GM12801 (cell line): ENCODE results near the gene SLC2A8.

Experiments used
- TF ChIP-seq, protein P1 (sequence below): IDR thresholded peaks from one replicate; pipeline ENCODE4 v1.5.1; 2011; ENCODE audit warnings: control low read depth; ENCODE audit not compliant: insufficient read length; ENCODE audit errors: extremely low read depth

SLC2A8 gene

DNA sequence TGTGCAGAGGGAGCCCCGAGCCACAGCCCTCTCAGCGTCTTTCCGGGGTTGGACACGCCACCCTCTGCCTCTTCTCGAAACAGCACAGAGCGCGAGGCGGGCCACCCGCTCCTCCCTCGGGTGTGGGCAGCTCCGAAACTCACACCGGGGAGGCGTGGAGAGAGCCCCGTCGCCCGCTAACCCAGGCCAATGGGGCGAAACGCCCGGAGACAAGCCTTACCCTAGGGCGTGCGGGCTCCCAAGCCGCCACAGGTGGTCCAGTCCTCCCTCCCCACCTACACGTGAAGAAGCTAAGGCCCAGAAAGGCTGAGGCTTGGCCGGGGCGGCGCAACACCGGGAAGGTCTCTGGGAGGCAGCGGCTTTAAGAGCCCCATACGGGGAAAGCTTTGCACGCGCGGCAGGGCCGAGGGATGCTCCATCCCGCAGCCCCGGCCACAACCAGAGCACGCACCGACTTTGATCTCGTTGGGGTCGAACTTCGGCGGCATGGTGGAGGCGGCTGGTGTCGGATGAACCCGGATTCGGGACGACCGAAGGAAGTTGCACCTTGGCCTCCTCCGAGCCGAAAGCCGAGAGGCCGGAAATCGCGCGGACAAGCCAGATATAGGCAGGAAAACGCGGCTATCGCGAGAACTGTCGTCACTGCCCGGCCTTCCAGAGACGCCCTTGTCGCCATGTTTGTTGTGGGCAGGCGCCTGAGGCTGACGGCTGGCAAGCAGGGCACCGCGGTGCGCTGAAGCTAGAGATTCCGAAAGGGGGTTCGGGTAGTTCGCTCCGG lies 54.0 kb downstream of the SLC2A8 start, which contains the start of the genes LRSAM1 and RPL12:
Gene LRSAM1, plus strand, starts transcription at position 681 of the 778 bp plus-strand sequence. CDS start 3,018 bp downstream, outside the sequence.
Gene RPL12, minus strand, starts transcription at position 577 of the 778 bp plus-strand sequence. Its CDS starts 89 bp downstream, at position 488.
- TF ChIP-seq, protein P1, sequence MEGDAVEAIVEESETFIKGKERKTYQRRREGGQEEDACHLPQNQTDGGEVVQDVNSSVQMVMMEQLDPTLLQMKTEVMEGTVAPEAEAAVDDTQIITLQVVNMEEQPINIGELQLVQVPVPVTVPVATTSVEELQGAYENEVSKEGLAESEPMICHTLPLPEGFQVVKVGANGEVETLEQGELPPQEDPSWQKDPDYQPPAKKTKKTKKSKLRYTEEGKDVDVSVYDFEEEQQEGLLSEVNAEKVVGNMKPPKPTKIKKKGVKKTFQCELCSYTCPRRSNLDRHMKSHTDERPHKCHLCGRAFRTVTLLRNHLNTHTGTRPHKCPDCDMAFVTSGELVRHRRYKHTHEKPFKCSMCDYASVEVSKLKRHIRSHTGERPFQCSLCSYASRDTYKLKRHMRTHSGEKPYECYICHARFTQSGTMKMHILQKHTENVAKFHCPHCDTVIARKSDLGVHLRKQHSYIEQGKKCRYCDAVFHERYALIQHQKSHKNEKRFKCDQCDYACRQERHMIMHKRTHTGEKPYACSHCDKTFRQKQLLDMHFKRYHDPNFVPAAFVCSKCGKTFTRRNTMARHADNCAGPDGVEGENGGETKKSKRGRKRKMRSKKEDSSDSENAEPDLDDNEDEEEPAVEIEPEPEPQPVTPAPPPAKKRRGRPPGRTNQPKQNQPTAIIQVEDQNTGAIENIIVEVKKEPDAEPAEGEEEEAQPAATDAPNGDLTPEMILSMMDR: no peak

DNA sequence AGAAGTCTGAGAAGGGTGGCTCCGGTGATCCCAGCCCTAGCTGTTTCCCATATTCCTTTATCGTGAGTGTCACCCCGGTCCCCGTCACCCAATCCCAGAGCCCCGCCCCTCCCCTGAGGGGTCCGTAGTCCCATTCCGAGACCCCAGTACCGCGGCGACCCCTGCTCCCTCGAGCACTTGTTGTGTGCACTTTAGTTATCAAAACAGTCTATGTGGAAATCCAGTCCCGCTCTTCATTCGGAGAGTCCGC lies 54.6 kb downstream of the SLC2A8 start:
- TF ChIP-seq, protein P1: no peak

DNA sequence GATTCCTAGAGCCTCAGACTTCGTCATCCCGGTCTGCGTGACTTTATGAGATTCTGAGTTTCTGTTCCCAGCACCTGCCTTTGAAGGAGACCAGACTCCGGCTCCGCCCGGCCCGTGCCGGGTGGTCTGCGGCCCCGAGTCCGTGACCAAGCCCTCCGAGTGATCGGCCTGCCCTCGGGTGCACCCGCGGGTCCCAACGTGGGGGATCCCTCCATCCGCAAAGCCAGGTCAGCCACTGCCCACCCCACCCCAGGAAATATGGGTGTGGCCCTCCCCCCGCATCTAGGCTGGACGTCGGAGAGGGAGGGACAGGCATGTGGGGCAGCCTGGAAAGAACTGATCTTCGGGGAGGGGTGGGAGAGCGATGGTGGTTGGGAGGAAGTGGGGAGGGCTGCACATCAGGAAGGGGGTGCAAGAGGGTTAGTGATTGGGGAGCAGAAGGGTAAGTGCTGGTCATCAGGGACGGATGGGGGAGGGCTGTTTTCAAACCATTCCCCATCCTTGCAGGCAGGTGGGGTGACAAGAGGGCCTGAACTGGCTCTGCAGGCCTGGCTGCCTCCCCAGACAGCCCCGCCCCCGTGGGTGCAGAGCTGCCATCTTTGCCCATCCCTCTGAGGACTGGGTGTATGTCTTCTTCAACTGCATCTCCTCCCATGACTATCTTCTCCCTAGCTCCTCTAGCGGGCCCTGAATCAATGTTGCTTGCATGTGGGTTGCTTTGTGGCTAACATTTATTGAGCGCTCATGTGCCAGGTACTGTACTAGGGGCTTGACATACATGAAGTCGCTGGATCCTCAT lies 55.1 kb downstream of the SLC2A8 start:
- TF ChIP-seq, protein P1: no peak

DNA sequence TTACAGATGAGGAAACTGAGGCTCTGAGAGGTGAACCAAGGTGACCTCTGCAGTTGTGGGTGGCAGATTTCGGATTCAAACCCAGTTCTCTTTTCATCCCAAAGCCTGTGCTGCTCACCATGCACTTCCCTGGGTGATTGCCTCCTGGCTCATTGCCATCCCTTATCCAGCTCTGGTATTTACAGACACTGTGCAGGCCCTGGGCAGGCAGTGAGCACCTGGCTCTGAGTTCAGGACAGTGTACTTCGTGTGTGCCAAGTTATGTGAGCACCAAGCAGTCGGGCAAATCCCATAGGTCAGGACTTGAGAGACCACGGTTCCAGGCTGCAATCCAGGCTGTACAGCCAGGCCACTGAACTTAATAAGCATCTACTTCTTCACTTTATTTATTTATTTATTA lies 55.7 kb downstream of the SLC2A8 start:
- TF ChIP-seq, protein P1: no peak

DNA sequence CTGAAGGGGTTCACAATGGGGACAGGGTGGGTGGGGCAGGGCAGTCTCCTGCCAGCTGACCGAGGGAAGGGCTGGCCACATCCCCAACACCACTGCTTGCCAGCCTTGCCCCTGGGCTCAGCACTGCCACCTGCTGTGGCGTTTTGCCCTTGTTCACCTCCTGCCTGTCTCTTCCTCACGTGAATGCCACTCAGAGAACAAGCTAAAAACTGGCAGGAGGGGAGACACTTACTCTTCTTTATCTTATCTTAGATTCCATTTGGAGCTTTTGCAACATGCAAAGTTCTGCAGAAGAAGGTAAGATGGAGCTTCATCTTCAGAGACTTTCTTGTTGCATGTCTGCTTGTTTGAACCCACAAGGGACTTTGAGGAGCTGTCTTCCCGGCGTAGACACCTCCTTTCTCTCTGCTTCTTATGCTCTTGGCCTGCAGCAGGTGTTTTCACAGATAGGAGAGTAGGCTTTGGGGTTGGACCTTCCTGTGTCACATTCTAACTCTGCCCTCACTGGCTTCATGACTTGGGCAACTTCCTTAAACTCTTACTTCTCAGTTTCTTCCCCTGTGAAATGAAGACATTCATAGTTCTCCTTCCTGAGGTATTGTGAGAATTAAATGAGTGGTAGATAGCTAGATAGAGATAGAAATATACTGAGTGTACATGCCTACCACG lies 58.5 kb downstream of the SLC2A8 start:
- TF ChIP-seq, protein P1: no peak

DNA sequence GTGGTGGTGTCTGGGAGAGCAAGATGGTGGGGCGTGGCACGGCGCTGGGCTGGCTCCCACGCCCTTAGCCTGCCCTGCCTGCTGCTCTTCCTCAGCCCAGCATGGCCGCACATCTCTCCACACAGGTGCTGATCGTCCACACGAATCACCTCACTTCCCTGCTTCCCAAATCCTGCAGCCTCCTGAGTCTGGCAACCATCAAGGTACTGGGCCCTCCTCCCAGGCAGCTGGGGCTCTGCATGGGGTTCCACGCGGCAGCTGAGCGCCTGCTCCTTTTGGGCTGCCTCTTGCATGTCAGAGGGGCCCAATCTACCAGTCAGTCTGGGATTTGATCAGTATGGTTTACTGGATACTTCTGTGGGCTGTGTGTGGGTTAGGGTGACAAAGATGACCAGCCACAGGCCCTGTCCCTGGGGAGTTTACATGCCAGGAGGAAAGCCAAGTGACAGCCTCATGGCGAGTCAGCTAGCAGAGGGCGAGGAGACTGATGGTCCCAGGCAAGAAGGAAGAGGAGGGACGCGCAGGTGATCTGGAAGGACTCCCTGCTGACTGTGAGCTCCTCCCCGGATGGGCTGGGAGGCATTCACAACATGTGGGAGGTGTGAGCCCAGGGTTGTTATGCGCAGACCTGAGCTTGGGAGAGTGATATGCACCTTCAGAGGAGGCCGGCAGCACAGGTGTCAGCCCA lies 60.4 kb downstream of the SLC2A8 start:
- TF ChIP-seq, protein P1: no peak
